A549 (cell line): ENCODE measurements around the gene RNF130. TPM values are rescaled to one million over a fixed set of nuclear protein-coding genes. Genes with fewer than 3 reads are reported as not detected.

Experiments used
- ATAC-seq, 2 experiments: fragments of 200-7000 bp in 1 of 2; fragments of >200 bp in 1 of 2; cut with Nextera tagmentation in 1 of 2; cut with Tn5 transposase in 1 of 2; 3 replicates each; pipeline versions ENCODE4 v1.8.0 to v1.9.1; 2018 to 2020; ENCODE audit warnings: mild to moderate bottlenecking in 1 of 2, moderate library complexity in 1 of 2
- CTCF ChIA-PET: fragments of 300-600 bp; sonication (Branson Sonifier 250); formaldehyde crosslinking; extraction: SDS; loops from one replicate; lab custom pipeline; 2021; ENCODE audit warnings: antibody characterized with exemption, inconsistent platforms; lab: Yijun Ruan, JAX
- POLR2A ChIA-PET: fragments of 350-600 bp; formaldehyde crosslinking; extraction: SDS; loops from one replicate; lab custom pipeline; 2021; ENCODE audit warnings: antibody characterized with exemption, inconsistent platforms; lab: Yijun Ruan, JAX
- DNase-seq, 2 experiments: peaks; one replicate each; pipeline versions ENCODE4 v3.0.0 to v3.0.0-alpha.2; 2011 to 2016; ENCODE audit warnings: low read depth in 1 of 2, low spot score in 1 of 2
- FAIRE-seq: peaks from 2 replicates; lab custom pipeline; 2011; peaks lifted over from hg19 to GRCh38; lab: Jason Lieb, UNC
- H3K27ac ChIP-seq, 2 experiments: fragments of >200 bp; sonication (Bioruptor Twin); formaldehyde crosslinking; 3 replicates each; pipeline ENCODE4 v1.5.1; 2016 to 2017
- H3K4me1 ChIP-seq: fragments of >200 bp; sonication (Bioruptor Twin); formaldehyde crosslinking; 3 replicates; pipeline ENCODE4 v1.6.1; 2016
- H3K4me2 ChIP-seq: fragments of >200 bp; sonication (Bioruptor Twin); formaldehyde crosslinking; 3 replicates; pipeline ENCODE4 v1.6.1; 2016
- H3K4me3 ChIP-seq: fragments of >200 bp; sonication (Bioruptor Twin); formaldehyde crosslinking; 3 replicates; pipeline ENCODE4 v1.5.1; 2016
- H3K9me3 ChIP-seq: fragments of >200 bp; sonication (Bioruptor Twin); formaldehyde crosslinking; 3 replicates; pipeline ENCODE4 v1.6.1; 2016
- CHD4 ChIP-seq: fragments of 200-600 bp; sonication (generic); IDR thresholded peaks from 2 replicates; pipeline ENCODE4 v1.6.1; 2016; ENCODE audit warnings: antibody characterized with exemption, mild to moderate bottlenecking, borderline replicate concordance
- EHF ChIP-seq: fragments of 250-450 bp; sonication (Bioruptor Pico); IDR thresholded peaks from 2 replicates; pipeline ENCODE4 v1.5.0; 2020; ENCODE audit warnings: mild to moderate bottlenecking
- EP300 ChIP-seq, 2 experiments: fragments of >200 bp; sonication (Bioruptor Twin); formaldehyde crosslinking; IDR thresholded peaks; 2 replicates in 1 of 2; 3 replicates in 1 of 2; pipeline ENCODE4 v1.6.1; 2016 to 2017
- ESRRA ChIP-seq: fragments of 150-350 bp; IDR thresholded peaks from 2 replicates; pipeline ENCODE4 v1.6.1; 2014; ENCODE audit warnings: mild to moderate bottlenecking, low read length, borderline replicate concordance
- FOSB ChIP-seq: fragments of 250-450 bp; sonication (Bioruptor Pico); IDR thresholded peaks from 2 replicates; pipeline ENCODE4 v1.5.0; 2020; ENCODE audit warnings: mild to moderate bottlenecking, moderate library complexity
- HOXB13 ChIP-seq: fragments of 250-450 bp; sonication (Bioruptor Pico); IDR thresholded peaks from 2 replicates; pipeline ENCODE4 v1.5.0; 2020; ENCODE audit warnings: low read depth, mild to moderate bottlenecking, moderate library complexity
- JUNB ChIP-seq: fragments of >200 bp; sonication (Bioruptor Twin); formaldehyde crosslinking; IDR thresholded peaks from 2 replicates; pipeline ENCODE4 v1.6.1; 2016
- KDM5A ChIP-seq: fragments of 200-600 bp; sonication (generic); IDR thresholded peaks from 2 replicates; pipeline ENCODE4 v1.6.1; 2016; ENCODE audit warnings: antibody characterized with exemption, mild to moderate bottlenecking
- POLR2AphosphoS2 ChIP-seq: conservative IDR thresholded peaks from 2 replicates; pipeline ENCODE4 v1.6.1; 2012; ENCODE audit warnings: low read length, improper control_type of control experiment, inconsistent platforms
- RFX5 ChIP-seq: fragments of 450-650 bp; IDR thresholded peaks from 2 replicates; pipeline ENCODE4 v1.7.1; 2014; ENCODE audit warnings: antibody characterized with exemption, mild to moderate bottlenecking, moderate library complexity
- RNF2 ChIP-seq: fragments of 200-600 bp; sonication (generic); IDR thresholded peaks from 2 replicates; pipeline ENCODE4 v1.6.1; 2016; ENCODE audit warnings: low read depth, mild to moderate bottlenecking, antibody characterized with exemption, moderate library complexity, borderline replicate concordance
- ZC3H11A ChIP-seq: fragments of 450-650 bp; IDR thresholded peaks from 2 replicates; pipeline ENCODE4 v1.6.1; 2014; ENCODE audit warnings: antibody characterized with exemption, mild to moderate bottlenecking
- ZFP36 ChIP-seq: fragments of 450-650 bp; IDR thresholded peaks from 2 replicates; pipeline ENCODE4 v1.6.1; 2014; ENCODE audit warnings: borderline replicate concordance; ENCODE audit not compliant: partially characterized antibody
- WGBS: methylation state at CpG from one replicate; pipeline ENCODE4 v1.1.6; 2017; ENCODE audit errors: missing lambda C conversion rate; 5-methylcytosine and 5-hydroxymethylcytosine counted together
- polyA plus RNA-seq, 4 experiments: library from polyadenylated mRNA; depleted of rRNA in 3 of 4; stranded (reverse); fragments of >200 nt; fragmentation: RNase III in 1 of 4; extraction: RNeasy Plus Mini Kit Qiagen cat#74134 plus additional on column Dnase treatment in 1 of 4; gene quantifications; 2 replicates in 3 of 4; 3 replicates in 1 of 4; pipeline ENCODE4 v1.2.3, GENCODE V29; 2011 to 2017
- TF ChIP-seq, protein P1 (sequence below): IDR thresholded peaks from 2 replicates; pipeline ENCODE4 v1.6.1; 2012
- TF ChIP-seq, protein P2 (sequence below): fragments of >200 bp; sonication (Bioruptor Twin); formaldehyde crosslinking; IDR thresholded peaks from 3 replicates; pipeline ENCODE4 v1.5.1; 2016
- TF ChIP-seq, protein P3 (sequence below): fragments of 250-450 bp; sonication (Bioruptor Pico); IDR thresholded peaks from 2 replicates; pipeline ENCODE4 v1.5.0; 2021; ENCODE audit warnings: mild to moderate bottlenecking, moderate library complexity, borderline replicate concordance
- TF ChIP-seq, protein P4 (sequence below): fragments of 250-450 bp; sonication (Bioruptor Pico); IDR thresholded peaks from 2 replicates; pipeline ENCODE4 v1.5.0; 2020; ENCODE audit warnings: low read depth, mild to moderate bottlenecking, moderate library complexity

RNF130 gene
- polyA plus RNA-seq, 2 of the 4 experiments (the other 2 are of a cell fraction) = 33.3 to 50.1 TPM

DNA sequence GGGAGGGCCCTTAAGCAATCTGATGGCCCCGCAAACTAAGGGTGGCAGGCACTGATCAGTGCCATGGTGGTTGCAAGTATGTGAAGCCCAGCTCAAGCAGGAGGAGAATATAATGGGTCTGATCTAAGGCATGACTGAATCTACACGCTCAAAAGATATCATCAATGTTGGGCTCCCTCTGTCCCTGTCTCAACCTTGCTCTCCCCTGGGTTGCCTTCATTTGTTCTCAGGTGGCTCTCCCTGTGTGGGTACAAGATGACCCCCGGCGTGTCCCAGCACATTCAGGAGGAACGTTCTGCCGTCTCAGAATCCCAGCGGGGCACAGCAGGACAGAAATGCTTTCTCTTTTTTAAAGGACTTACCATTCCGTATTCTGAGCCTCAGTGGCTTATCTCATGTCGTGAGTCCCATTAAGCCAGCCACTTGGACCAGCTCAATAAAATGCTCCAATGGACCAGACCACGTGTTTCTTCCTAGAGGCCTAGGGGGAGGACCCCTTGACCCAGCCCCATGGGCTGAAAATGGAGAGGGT, 12.0 kb upstream of the RNF130 start:
- ChIA-PET CTCF (interaction anchor here (1.1 to 9.1 kb wide), 2 partner anchors 8 to 109 kb away, joined by 3 to 73 read pairs; no protein-coding TSS in a partner anchor), POLR2A (no interaction called here)

DNA sequence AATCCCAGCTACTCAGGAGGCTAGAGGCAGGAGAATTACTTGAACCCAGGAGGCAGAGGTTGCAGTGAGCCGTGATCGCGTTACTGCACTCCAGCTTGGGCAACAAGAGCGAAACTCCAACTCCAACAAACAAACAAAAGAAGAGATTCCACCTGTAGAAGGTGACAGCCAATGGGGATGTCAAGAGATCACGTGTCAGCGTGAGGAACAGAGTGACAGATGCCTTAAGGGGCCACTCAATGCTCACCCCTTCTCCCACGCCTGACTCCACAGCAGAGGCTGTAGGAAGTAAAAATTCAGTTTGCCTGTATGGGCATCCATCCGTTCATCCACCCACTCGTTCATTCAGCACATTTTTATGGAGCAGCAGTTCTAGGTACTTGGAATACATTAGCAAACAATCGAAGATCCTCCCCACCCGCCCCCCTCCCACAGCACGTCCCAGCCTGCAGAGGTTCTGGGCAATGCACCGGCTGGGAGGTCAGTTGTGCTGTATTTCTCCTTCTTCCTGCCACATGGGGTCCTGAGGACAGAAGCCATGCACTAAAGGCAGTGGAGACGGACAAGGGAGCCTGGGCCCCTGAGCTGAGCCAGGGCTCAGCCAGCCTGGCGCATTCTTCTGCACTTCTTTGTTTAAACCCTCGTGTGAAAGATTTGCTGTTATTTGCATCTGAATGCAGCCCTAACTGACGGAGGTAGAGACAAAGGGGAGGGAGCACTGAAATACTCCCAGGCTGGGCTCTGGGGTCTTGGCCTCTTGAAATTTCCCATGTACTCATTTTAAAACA, 11.3 kb upstream of the RNF130 start:
- no peak for ATAC-seq
- no peak for FAIRE-seq

More for the DNA sequence above, 12.0 kb upstream of the RNF130 start:
- Histone ChIP-seq H3K4me2 (no peak overlapping the region), H3K4me1 (no peaks in the 10 kb centered on the region), H3K27ac (no peak overlapping the region), H3K9me3 (peaks cover 3% of the 10 kb centered on the region; the same call in 1 of the 3 replicates), H3K4me3 (no peak overlapping the region)
- 67% methylated on average over 10 of the region's 10 CpGs for WGBS
- FAIRE-seq (no peak), ATAC-seq (no peak), DNase-seq (no peak)
- TF ChIP-seq EHF (CRISPR knock-in tag) (no peak), HOXB13 (CRISPR knock-in tag) (no peak), JUNB (no peak)
- TF ChIP-seq, protein P1, sequence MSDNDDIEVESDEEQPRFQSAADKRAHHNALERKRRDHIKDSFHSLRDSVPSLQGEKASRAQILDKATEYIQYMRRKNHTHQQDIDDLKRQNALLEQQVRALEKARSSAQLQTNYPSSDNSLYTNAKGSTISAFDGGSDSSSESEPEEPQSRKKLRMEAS = no peak

DNA sequence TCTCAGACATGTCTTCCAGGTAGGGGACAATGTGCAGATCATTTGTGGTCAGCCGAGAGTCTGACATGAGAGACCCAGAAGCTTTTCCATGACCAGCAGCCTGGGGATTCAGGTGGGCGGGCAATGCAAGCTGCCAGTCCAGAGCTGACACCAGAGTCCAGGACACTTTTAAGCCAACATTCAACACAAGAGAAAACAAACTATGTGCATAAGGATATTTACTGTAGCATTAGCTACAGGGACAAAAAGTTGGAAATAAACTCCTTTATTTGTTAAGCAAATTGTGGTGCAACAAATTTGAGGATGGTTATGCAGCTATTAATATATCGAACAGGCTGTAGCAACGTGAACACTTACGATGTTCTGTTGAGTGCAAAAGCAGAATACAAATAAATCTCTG, 9.9 kb upstream of the RNF130 start:
- WGBS = 64% methylated on average over 5 of the region's 5 CpGs
- FAIRE-seq (no peak), ATAC-seq (no peak), DNase-seq (no peak)
- no peak for TF ChIP-seq RFX5
- TF ChIP-seq KDM5A = no peak
- no peak for TF ChIP-seq RNF2
- TF ChIP-seq ESRRA = no peak
- TF ChIP-seq EP300 (IDR thresholded peaks at IDR 0.05) = no peak
- ChIA-PET POLR2A (interaction anchor here (0.5 kb wide), 1 partner anchor 9 kb away, joined by 3 read pairs; no protein-coding TSS in a partner anchor), CTCF (interaction anchor here (1.3 to 9.1 kb wide), 2 partner anchors 10 to 173 kb away, joined by 4 to 73 read pairs; no protein-coding TSS in a partner anchor)
- no peak overlapping the region for H3K27ac ChIP-seq
- peaks cover 3% of the 10 kb centered on the region; the same call in 1 of the 3 replicates for H3K9me3 ChIP-seq
- H3K4me2 ChIP-seq = no peak overlapping the region
- H3K4me1 ChIP-seq = no peaks in the 10 kb centered on the region
- no peak overlapping the region for H3K4me3 ChIP-seq

More for the DNA sequence above, 11.3 kb upstream of the RNF130 start:
- TF ChIP-seq, protein P1 = no peak
- no peak for TF ChIP-seq POLR2AphosphoS2
- TF ChIP-seq, protein P2, sequence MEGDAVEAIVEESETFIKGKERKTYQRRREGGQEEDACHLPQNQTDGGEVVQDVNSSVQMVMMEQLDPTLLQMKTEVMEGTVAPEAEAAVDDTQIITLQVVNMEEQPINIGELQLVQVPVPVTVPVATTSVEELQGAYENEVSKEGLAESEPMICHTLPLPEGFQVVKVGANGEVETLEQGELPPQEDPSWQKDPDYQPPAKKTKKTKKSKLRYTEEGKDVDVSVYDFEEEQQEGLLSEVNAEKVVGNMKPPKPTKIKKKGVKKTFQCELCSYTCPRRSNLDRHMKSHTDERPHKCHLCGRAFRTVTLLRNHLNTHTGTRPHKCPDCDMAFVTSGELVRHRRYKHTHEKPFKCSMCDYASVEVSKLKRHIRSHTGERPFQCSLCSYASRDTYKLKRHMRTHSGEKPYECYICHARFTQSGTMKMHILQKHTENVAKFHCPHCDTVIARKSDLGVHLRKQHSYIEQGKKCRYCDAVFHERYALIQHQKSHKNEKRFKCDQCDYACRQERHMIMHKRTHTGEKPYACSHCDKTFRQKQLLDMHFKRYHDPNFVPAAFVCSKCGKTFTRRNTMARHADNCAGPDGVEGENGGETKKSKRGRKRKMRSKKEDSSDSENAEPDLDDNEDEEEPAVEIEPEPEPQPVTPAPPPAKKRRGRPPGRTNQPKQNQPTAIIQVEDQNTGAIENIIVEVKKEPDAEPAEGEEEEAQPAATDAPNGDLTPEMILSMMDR = no peak
- TF ChIP-seq, protein P3, sequence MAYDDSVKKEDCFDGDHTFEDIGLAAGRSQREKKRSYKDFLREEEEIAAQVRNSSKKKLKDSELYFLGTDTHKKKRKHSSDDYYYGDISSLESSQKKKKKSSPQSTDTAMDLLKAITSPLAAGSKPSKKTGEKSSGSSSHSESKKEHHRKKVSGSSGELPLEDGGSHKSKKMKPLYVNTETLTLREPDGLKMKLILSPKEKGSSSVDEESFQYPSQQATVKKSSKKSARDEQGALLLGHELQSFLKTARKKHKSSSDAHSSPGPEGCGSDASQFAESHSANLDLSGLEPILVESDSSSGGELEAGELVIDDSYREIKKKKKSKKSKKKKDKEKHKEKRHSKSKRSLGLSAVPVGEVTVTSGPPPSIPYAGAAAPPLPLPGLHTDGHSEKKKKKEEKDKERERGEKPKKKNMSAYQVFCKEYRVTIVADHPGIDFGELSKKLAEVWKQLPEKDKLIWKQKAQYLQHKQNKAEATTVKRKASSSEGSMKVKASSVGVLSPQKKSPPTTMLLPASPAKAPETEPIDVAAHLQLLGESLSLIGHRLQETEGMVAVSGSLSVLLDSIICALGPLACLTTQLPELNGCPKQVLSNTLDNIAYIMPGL (CRISPR knock-in tag) = no peak
- TF ChIP-seq ZFP36 = no peak
- no peak for TF ChIP-seq ZC3H11A
- TF ChIP-seq, protein P4, sequence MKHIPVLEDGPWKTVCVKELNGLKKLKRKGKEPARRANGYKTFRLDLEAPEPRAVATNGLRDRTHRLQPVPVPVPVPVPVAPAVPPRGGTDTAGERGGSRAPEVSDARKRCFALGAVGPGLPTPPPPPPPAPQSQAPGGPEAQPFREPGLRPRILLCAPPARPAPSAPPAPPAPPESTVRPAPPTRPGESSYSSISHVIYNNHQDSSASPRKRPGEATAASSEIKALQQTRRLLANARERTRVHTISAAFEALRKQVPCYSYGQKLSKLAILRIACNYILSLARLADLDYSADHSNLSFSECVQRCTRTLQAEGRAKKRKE (CRISPR knock-in tag) = no peak
- TF ChIP-seq CHD4 = no peak
- no peak for TF ChIP-seq FOSB (CRISPR knock-in tag)
- TF ChIP-seq KDM5A = no peak
- CTCF ChIA-PET = interaction anchor here (1.1 to 9.1 kb wide), 3 partner anchors 8 to 108 kb away, joined by 3 to 73 read pairs (median 3); no protein-coding TSS in a partner anchor
- Histone ChIP-seq H3K27ac (no peak overlapping the region), H3K4me2 (no peak overlapping the region), H3K4me1 (no peaks in the 10 kb centered on the region), H3K4me3 (no peak overlapping the region), H3K9me3 (peaks cover 3% of the 10 kb centered on the region; the same call in 1 of the 3 replicates)
- 65% methylated on average over 15 of the region's 17 CpGs for WGBS
- POLR2A ChIA-PET = no interaction called here
- no peak for DNase-seq
